ENCODE measurements around the gene EEFSEC.

EEFSEC gene

GRCh38 chr3:128153156-128154041 lies at the start of gene EEFSEC:
EEFSEC (plus strand) TSS chr3:128153481; CDS start chr3:128153508, 27 bp downstream.
- DNase-seq (ENCODE audit: low read depth in 1 of 2, low spot score in 1 of 2): peak; percentile 73 to 86

DNA sequence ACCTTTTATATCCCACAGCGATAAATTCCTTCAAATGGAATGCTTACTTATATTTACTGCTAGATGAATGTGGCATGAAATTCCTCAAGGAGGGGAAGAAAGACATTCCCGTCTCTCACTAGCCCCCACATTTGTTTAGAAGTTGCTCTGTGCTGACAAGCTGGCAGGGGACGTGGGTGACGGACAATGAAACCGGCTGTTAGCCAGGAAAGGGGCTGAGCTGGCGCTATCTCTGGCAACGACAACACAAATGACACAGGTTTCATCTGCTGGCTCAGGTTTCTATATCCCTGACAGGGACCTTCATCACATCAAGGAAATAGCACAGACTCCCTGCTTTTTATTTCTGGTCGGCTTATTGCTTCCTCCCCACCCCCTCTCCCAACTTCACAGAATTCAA lies 45.4 kb upstream of the EEFSEC start:
- DNase-seq (ENCODE audit: low read depth in 1 of 2, low spot score in 1 of 2): no peak

DNA sequence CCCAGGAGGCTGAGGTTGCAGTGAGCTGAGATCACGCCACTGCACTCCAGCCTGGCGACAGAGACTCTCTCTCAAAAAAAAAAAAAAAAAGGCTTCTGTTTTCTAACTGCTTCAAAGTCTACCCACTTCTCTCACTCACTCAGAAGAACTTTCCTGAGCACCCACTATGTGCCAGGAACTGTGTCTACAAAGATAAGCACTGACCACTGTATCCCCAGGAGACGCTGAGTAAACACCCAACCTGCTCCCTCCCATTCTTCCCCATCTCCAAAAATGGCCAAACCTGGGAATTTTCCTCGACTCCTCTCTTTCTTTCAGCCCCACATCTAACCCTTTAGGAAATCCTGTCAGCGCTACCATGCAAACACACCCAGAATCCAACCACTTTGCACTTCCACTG lies 42.1 kb upstream of the EEFSEC start:
- DNase-seq (ENCODE audit: low read depth in 1 of 2, low spot score in 1 of 2): no peak

DNA sequence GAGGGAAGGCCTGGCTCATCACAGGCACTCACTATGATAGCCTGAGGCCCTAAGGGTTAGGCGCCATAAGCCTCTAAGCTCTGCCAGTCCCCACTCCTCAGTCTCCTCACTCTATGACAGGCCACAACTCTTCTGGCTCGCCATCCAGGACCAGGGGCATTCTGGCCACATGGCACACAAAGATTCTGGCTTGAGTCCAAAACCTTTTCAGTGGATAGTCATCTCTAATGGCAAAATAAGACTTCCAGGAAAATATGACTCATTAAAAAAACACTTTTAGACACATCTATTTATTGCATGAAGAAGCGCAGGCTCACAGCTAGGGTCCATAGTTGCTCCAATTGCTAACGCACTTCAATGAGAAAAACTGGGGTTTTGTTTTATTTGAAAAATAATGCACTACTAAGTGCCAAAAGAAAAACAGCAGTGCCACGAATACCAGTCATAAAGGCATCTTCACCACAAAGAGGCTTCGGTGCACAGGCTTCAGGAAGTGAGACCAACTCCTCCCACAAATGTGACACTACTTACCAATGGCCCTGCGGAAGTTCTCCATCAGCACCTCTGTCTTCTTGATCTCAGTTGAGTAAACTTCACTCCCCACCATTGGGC lies 40.8 kb upstream of the EEFSEC start:
- DNase-seq (ENCODE audit: low read depth in 1 of 2, low spot score in 1 of 2): no peak

DNA sequence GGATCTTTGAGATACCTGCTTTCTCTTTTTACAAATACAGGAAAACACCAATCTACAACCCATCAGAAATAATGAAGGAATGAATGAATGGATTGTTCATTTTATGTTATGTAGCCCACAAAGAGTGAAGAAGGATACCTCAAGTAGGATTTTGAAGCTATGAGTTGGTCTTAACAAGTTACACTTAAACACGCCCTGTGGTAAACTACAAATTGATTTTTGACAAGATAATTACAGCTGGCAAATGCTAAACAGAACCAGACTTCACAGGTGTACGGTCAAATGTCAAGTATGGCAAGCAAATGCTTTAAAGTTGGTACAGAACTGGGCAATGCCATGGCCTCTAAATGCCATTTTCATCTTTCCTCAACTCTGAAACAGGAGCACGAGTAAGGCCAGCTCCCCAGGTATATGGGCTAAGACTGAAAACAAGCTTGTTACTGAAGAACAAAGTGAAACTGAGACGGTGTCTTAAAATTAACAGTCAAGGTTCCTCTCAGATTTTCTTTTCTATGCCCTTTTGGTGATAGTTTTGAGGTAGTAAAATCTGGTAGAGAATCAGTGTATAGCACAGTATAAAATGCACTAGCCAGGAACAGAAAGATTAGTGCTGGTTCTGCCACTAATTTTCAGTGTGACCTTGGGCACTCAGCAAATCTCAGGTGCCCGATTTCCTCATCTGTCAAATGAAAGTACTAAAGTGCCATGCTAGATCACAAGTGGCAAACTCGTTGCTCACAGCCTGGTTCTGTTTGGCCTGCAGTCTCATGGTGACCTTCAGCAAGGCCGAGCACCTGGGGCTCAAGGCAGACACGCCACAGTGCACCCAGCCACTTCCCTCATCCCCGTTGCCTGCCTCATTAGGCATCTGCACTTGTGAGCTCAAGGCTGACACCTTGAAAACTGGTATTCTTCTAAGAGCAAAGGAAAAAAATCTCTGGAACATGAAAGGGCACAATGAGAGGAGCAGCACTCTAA lies 39.2 kb upstream of the EEFSEC start:
- DNase-seq (ENCODE audit: low read depth in 1 of 2, low spot score in 1 of 2): no peak

DNA sequence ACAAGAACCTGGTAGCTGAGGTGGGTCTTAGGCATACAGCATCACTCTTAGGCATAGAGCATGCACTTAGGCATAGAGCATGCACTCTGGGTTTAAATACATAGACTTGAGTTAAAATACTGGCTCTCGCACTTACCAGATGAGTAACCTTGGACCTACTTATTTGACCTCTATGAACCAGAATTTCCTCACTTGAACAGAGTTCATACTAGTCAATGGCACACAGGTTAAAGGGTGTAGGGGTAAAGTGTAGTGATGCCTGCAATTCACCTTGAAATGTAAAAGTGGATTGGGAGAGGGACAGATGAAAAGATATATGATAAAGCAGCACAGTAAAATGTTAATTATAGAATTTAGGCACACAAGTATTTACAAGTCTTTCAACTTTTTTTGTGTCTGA lies 31.3 kb upstream of the EEFSEC start:
- no peak for DNase-seq (ENCODE audit: low read depth in 1 of 2, low spot score in 1 of 2)

- no peak for DNase-seq (ENCODE audit: low read depth in 1 of 2, low spot score in 1 of 2)
Measured at GRCh38 chr3:128123156-128123537, 30.1 kb upstream of the EEFSEC start.

GRCh38 chr3:128123538-128124368 lies 29.5 kb upstream of the EEFSEC start, which contains the start of gene RUVBL1:
RUVBL1 (minus strand) TSS chr3:128123812; CDS start chr3:128123724, 88 bp downstream.
- DNase-seq (ENCODE audit: low read depth in 1 of 2, low spot score in 1 of 2): peak; percentile 88 to 91

GRCh38 chr3:128127236-128127635 lies 26.0 kb upstream of the EEFSEC start:
- no peak for DNase-seq (ENCODE audit: low read depth in 1 of 2, low spot score in 1 of 2)

DNA sequence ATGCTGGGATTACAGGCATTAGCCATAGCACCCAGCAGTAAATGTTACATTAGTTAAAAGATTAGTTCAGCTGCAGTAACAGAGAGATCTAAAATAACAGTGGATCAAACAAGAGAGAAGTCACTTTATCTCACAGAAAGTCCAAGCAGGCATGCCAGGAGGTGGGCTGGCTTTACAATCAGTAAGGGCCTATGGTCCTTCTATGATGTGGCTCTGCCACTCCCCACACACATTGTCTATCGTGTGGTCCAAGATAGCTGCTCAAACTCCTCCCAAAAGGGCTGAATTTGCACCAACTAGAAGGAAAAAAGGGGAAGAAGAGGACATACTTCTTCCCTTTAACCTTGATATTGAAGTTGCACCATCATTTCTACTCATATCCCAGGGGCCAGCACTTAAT lies 25.0 kb upstream of the EEFSEC start:
- DNase-seq (ENCODE audit: low read depth in 1 of 2, low spot score in 1 of 2): no peak

GRCh38 chr3:128131897-128132646 lies 21.2 kb upstream of the EEFSEC start:
- DNase-seq (ENCODE audit: low read depth in 1 of 2, low spot score in 1 of 2): no peak

DNA sequence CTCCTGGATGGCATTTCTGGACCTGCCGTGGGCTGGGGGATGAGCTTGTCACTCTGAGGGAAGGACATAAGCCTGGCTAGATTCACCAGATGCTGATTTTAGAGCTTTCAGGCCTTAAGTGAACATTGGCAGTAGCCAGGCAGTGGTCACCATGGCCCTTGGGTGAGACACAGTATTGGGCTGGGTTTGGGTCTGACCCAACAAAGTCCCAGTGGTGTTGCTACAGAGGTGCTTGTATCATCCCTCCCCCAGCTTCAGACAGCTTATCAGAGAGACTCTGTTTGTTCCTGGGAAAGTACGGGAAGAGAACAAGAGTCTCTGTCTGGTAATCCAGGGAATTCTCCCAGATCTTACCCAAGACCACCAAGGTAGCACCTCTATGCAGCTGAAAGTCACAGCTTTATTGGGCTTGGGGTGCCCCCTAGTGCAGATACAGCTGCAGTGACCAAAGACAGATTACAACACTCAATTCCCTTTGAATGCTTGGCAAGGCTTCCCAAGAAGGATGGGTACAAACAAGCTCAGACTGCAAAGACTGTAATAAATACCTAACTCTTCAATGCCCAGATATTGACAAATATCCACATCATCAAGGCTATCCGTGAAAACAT lies 19.9 kb upstream of the EEFSEC start:
- peak in 1 of 2 donors; percentile 7 for DNase-seq (ENCODE audit: low read depth in 1 of 2, low spot score in 1 of 2)

DNA sequence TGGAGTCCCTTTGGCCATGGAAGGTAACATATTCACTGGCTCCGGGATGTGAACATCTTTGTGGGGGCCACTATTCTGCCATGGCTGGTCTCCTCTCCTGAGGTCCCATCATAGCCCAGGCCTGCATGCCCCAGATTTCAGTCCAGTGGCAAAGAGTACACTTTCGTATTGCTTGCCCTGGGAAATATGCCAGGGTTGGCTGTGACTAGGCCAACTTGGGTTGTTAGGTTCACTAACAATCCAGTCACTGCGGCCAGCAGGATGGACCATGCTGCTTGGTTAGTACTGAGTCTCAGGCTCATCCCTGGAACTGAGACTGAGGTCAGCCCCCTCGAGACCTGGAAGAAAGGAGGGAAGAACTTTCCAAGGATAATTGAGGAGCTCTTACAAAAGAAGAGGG lies 9.8 kb upstream of the EEFSEC start:
- DNase-seq (ENCODE audit: low read depth in 1 of 2, low spot score in 1 of 2): no peak

DNA sequence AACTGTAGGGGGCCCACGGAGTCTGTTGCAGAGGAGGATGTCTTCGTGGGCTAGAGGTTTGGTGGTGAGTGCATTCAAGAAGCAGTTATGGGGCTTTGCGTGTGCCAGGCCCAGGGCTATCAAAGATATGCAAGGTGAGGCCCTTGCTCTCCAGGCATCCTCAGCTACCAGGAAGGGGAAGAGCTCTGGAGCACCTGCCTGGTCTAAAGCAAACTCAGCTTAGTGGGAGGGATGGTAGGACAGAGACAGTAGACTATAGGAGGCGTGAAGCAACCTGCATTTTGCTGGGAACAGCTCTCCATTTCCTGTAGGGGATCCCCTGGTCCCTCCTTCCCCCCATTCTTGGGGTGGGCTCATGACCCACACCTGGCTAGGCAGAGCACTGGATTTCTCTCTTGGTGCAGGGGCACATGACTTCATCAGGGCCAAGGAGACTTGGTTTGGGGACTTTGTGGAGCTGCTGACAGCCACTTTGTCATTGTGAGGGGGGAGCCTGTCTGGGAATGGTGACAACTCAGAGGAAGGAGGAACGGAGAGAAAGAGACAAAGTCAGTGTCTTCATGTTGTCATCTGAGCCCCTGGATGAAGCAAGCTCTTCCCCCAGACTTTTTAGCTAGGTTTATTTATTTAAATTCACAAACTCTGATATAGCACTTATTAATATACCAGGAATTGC lies 8.6 kb upstream of the EEFSEC start:
- DNase-seq (ENCODE audit: low read depth in 1 of 2, low spot score in 1 of 2): no peak

DNA sequence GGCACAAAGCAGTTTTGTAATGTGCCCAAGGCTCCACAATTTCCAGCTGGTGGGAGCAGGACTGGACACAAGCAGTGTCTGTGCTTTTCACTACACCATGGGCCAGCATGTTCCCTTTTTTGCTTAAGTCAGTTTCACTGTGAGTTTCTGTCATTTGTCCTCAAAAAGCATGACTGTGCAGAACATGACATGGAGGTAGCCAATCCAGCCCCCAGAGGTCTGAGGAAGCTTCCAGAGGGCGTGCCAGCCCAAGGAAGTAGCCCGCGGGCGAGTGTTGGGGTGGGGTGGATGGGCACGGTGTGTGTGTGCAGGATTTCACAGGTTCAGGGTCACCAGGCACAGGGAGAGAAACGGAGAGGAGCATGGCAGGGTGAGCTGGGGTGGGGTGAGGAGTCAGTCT lies 8.0 kb upstream of the EEFSEC start:
- DNase-seq (ENCODE audit: low read depth in 1 of 2, low spot score in 1 of 2): no peak

DNA sequence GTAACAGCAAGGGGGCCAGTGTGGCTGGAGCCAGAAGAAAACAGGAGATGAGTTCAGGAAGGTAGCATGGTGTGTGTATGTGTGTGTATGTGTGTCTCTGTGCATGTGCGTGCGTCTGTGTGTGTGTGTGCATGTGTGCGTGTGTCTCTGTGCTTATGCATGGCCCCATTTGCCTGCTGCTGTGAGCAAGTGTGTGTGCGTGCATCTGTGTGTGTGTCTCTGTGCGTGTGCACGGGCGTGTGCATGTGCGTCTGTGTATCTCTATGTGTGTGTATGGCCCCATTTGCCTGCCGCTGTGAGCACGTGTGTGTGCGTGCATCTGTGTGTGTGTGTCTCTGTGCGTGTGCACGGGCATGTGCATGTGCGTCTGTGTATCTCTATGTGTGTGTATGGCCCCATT lies 7.1 kb upstream of the EEFSEC start:
- no peak for DNase-seq (ENCODE audit: low read depth in 1 of 2, low spot score in 1 of 2)

GRCh38 chr3:128149650-128150049 lies 3.6 kb upstream of the EEFSEC start:
- DNase-seq (ENCODE audit: low read depth in 1 of 2, low spot score in 1 of 2): no peak

- DNase-seq (ENCODE audit: low read depth in 1 of 2, low spot score in 1 of 2): no peak
Measured at GRCh38 chr3:128151758-128152274, 1.5 kb upstream of the EEFSEC start.

Data from stimulated activated CD4-positive, alpha-beta T cell treated with anti-CD3 and anti-CD28 coated beads, Interleukin-15, amount 100 ng/mL, for 1 hour (primary cell).